NCI-H2196 (cell line): ENCODE data around the gene MAN1C1.
A peak's percentile ranks its signal among the peaks of the same experiment; 100 is the strongest.

Source experiments
- DNase-seq: peaks from one replicate; lab custom pipeline; 2025; ENCODE audit not compliant: unreplicated experiment; lab: John Stamatoyannopoulos, UW

Gene MAN1C1

DNA sequence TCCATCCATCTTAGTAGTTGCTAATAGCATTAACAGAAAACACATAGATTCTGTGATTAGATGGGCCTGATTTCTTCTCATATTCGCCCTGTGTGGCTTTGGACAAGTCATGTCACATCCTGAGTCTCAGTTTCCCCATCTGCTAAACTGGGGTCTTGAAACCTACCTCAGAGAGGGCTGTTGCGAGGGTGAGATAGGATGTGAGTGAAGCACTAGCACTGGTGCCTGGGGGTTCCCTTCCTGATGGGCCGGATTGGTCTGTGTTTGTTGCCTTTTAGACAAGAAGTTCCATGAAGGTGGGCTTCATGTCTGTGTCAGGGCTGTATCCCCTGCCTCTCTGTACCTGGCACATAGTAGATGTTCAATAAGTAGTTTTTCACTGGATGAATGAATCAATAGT lies 3.5 kb upstream of the MAN1C1 start:
- no peak for DNase-seq

- DNase-seq, result no peak
Observed at GRCh38 chr1:25614501-25615171, 2.0 kb upstream of the MAN1C1 start.

- DNase-seq, result no peak
Observed at GRCh38 chr1:25615172-25615541, 1.4 kb upstream of the MAN1C1 start.

DNA sequence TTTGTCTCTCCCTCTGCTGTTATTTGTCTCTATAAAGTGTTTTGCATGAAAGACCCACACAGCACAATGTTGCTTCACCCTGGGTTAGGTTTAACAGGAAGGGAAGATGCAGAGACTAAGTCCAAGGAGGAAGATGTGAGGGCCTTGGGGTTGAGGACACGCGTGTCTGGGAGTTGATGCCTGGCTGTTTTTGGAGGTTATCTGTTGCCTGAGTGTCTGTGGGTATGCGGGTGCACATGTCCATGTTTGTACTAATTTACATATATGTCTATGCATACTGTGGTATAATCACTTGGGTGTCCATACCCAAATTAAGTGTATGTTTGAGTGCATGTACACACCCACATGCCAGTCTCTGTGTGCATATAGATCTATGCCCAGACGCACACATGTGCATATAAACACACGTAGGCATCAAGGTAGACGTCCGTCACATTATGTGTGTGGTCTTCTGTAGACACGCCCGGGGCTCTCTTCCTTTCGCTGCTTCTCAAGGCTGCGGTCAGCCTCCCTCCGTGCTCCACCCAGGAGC lies 962 bp upstream of the MAN1C1 start:
- DNase-seq, result no peak

DNA sequence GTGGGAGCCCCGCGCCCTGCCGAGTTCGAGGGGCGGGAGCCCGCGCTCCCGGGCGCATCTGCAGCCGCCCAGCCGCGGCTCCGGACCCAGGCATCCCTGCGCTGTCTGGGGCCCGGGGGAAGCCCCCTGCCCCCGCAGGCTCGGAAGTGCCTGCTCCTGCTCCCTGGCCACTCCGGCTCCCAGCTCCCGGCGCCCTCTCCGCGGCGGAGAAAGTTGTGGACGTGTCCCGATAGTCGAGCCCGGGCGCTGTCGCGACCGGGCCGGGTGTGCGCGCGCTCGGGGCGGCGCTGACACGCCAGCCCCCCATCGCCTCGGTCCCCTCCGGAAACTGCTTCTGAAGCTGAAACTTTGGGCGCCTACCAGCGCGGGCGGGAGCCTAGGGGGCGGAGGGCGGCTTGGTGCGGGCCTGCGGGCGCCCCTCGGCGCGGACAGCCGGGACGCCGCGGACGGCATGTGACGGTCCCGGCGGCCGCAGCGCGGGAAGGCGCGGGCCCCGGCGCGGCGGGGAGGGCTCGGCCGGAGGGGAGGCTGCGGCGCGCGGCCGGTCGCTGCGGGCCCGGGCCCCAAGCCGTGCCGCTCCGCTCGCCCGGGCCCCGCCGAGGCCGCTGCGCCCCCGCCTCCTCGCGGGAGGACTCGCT lies 515 bp downstream of the MAN1C1 start:
- DNase-seq, result no peak

DNA sequence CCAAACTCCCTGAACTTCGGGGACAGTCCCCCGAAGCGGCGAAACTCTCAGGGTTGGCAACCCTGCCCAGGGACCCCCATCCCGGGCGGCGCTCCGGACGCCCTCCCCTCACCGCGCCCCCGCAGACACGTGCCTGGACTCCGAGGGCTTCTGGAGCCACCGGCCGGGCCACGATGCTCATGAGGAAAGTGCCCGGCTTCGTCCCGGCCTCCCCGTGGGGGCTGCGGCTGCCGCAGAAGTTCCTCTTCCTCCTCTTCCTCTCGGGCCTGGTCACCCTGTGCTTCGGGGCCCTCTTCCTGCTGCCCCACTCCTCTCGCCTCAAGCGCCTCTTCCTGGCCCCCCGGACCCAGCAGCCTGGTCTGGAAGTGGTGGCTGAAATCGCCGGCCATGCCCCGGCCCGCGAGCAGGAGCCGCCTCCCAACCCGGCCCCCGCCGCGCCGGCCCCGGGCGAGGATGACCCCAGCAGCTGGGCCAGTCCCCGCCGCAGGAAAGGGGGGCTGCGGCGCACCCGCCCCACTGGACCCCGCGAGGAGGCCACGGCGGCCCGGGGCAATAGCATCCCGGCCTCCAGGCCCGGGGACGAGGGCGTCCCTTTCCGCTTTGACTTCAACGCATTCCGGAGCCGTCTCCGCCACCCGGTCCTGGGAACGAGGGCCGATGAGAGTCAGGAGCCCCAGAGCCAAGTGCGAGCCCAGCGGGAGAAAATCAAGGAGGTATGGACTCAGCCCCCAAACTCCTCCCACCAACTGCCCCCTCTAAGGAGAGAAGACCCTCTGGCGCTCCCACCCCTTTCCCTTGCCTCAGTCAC lies 1.2 kb downstream of the MAN1C1 start:
- no peak for DNase-seq

GRCh38 chr1:25618433-25618808 lies 1.8 kb downstream of the MAN1C1 start:
- DNase-seq, result no peak

DNA sequence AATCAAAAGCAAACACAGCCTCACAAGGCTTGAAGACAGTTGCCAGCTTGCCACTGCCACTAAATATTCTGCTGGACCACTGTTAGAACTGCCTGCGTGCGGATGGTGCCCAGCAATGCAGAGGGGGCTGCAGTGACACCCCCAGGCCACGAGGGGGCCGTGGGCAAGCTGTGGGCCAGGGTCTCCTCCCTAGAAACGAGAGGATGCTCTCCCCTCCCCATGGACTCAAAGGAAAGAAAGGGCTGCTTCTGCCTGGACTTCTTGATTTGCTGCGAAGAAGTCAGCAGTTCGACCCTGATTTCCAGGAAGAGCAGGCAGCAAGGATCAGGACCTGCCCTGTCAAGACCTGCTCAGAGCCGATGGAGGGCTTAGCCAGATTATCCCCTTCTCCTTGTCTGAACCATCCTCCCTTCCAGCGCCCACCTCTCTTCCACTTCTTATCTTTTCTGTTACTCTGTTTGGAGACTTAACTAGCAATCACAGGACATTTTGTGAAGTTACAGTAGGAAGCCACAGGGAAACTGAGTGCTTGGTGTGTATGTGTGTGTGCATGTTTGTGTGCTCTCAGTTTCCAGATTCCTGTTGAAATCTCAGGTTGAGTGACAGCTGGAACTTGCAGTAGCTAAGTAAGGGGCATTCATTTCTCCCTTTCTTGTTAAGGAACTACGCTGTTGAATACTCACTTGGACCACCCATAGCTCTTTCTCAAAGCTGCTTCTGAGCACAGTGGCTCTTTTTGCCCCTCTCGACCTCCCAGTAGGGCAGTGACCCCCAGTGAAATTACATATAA lies 2.7 kb downstream of the MAN1C1 start:
- peak; percentile 28 for DNase-seq

DNA sequence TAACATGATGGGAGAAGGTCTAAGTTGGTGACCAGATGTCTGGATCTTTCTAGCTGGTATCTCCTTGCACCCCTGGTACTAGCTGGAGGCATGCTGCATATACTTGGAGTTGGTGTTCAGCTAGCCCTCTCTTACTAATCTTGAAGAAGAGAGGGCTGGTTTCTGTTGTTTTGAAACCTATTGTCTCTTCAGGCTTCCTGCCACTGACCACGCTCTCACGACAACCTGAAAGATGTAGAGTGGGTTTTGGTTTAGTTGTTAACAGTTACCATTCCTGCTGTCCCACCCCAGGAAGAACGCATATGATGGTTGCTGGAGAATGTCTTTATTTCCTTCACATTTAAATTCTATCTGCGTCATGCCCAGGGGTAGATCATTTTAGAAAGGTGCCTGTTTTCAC lies 3.6 kb downstream of the MAN1C1 start:
- DNase-seq, result no peak

- no peak for DNase-seq
Observed at GRCh38 chr1:25620701-25621350, 4.2 kb downstream of the MAN1C1 start.

DNA sequence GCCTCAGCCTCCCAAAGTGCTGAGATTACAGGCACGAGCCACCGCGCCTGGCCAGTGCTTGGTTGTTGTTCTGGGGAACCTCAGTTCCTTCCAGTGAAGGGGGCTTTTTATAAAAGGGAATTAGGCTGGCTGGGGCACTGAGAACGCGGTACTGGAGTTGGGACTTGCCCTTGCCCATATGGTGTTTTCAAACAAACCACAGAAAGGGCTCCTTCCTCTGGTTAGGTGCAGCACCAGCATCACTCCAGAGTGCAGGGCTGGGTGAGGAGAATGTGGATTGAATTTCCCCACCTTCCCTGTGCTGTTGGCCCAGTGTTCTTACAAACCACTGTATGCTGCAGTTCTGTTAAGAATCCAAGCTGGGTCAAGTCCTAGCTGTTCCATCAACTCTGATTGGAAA lies 5.3 kb downstream of the MAN1C1 start:
- no peak for DNase-seq

DNA sequence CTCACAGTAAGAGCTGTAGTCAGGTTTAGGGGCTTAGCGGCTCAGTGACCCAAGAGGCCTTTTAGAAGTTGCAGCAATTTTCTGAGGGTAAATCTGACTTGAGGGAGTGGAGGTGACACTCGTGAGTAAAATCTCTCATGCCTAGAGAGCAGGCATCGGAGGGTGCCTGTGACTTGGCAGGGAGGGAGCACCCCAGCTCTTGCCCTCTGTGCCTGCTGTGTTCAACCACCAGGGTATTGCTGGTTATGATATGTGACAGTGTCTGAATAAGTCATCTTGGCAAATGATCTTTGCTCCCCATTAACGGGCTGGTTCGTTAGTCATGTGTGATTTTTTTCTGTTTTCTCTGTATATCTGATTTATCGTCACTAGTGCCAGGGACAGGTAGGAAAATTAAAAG lies 5.9 kb downstream of the MAN1C1 start:
- DNase-seq, result no peak

DNA sequence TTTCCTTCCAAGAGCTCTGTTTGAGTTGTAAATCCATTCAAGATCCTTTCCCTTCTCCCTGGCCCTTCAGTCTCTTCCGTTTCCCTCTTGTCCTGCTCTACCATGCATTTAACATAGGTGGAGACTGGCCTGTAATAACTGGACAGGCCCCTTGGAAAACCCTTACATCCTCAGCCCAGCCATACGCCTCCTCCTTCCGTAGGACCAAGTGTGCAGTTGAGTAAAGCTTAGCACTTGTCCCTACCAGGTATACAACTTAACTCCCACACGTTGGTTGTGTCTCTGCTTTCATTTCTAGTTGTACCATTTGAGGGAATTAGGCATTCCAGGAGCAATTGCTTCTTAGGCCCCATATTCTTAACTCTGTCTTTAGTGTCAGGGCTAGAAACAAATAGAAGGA lies 6.4 kb downstream of the MAN1C1 start:
- DNase-seq, result no peak

DNA sequence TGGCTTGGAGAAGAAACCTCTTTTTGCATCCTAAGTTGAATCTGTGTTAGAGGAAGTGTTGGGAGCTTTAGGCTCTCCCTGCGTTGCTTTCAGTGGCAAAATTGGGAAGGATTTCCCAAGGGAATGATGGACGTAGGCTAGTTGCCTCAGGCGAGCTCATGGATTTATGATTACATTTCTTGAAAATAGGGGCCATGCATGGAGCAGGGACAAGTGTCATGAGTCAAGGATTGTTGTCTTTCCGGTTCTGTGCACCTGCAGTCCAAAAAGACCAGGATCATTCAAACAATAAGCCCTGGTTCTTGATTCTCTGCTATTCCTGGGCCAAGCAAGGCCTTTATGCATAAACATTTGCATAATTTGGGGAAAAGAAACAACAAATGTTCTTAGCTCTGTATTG lies 7.1 kb downstream of the MAN1C1 start:
- no peak for DNase-seq

DNA sequence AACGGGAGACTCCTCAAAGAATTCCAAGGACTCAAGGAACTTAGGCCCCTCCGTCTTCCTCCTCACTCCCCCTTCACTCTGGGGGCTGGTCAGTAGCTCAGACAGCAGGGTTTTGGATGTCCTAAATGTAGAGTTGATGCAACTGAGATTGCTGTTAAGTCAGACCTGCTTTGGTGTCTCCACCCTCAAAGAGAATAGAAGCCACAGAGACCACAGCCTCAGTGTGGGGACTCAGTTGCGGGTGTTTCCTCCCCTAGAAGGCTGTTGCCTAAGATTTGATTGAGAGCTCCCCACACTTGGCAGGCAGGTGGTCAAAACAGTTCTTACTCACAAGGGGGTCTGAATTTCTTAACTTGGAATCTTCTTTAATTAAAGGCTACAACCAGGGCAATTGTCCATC lies 7.6 kb downstream of the MAN1C1 start:
- DNase-seq, result no peak

DNA sequence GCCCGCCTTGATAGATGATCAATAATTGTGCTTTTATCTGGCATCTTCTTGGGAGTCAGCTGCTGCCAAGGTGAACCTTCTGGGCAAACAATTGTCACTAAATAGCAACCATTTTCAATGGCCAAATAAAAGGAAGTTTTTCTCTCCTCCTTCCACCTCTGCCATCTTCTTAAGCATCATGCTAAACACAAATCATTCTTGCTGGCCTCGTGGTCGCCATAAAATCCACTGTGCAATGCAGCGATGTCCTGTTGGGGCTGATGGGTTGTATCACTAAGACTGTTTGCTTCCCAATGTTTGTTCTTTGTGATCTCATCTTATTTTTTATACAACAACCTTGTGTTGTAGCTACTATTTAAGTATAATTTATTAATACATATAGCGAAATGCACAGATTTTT lies 8.0 kb downstream of the MAN1C1 start:
- no peak for DNase-seq

- DNase-seq, result no peak
Observed at GRCh38 chr1:25626018-25626417, 9.4 kb downstream of the MAN1C1 start.

DNA sequence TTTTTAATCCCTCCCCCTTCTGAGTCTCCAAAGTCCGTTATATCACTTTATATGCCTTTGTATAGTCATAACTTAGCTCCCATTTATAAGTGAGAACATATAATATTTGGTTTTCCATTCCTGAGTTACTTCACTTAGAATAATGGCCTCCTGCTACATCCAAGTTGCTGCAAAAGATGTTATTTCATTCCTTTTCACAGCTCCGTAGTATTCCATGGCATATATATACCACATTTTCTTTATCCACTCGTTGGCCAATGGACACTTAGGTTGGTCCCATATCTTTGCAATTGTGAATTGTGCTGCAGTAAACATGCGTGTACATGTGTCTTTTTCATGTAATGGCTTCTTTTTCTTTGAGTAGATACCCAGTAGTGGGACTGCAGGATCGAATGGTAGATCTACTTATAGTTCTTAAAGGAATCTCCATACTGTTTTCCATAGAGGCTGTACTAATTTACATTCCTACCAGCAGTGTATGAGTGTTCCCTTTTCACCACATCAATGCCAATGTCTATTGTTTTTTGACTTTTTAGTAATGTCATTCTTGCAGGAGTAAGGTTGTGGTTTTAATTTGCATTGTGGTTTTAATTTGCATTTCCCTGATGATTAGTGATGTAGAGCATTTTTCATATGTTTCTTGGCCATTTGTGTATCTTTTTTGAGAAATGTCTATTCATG lies 12.3 kb downstream of the MAN1C1 start:
- no peak for DNase-seq

DNA sequence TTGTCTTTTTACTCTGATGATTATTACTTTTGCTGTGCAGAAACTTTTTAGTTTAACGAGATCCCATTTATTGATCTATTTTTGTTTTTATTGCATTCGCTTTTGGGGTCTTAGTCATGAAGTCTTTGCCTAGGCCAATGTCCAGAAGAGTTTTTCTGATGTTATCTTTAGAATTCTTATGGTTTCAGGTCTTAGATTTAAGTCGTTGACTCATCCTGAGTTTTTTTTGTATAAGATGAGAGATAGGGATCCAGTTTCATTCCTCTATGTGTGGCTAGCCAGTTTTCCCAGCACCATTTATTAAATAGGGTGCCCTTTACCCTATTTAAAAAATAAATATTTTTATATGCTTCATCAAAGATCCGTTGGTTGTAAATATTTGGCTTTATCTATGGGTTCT lies 13.2 kb downstream of the MAN1C1 start:
- no peak for DNase-seq

DNA sequence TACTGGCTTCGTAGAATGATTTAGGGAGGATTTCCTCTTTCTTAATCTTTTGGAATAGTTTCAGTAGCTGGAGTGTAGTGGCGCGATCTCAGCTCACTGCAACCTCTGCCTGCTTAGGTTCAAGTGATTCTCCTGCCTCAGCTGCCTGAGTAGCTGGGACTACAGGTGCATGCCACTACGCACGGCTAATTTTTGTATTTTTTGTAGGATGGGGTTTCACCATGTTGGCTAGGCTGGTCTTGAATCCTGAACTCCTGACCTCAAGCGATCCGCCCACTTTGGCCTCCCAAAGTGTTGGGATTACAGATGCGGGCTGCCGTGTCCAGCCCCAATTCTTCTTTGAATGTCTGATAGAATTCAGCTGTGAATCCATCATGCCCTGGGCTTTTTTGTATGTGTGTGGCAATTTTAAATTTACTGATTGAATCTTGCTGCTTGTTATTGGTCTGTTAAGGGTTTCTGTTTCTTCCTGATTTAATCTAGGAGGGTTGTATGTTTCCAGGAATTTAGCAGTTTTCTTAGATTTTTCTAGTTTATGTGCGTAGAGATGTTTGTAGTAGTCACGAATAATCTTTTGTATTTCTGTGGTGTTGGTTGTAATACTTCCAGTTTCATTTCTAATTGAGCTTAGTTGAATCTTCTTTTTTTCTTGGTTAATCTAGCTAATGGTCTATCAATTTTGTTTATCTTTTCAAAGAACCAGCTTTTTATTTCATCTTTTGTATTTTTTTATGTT lies 15.3 kb downstream of the MAN1C1 start:
- DNase-seq, result no peak
